ENCODE data around the gene BLTP3A. TPM values are rescaled to one million over a fixed set of nuclear protein-coding genes. Genes with fewer than 3 reads are reported as not detected.

Gene BLTP3A
- total and polyA plus RNA-seq, 2 of the 13 experiments (the other 11 are each of a cell fraction or from before 2014, with no cell fraction given), result 22.1 to 24.0 TPM

DNA sequence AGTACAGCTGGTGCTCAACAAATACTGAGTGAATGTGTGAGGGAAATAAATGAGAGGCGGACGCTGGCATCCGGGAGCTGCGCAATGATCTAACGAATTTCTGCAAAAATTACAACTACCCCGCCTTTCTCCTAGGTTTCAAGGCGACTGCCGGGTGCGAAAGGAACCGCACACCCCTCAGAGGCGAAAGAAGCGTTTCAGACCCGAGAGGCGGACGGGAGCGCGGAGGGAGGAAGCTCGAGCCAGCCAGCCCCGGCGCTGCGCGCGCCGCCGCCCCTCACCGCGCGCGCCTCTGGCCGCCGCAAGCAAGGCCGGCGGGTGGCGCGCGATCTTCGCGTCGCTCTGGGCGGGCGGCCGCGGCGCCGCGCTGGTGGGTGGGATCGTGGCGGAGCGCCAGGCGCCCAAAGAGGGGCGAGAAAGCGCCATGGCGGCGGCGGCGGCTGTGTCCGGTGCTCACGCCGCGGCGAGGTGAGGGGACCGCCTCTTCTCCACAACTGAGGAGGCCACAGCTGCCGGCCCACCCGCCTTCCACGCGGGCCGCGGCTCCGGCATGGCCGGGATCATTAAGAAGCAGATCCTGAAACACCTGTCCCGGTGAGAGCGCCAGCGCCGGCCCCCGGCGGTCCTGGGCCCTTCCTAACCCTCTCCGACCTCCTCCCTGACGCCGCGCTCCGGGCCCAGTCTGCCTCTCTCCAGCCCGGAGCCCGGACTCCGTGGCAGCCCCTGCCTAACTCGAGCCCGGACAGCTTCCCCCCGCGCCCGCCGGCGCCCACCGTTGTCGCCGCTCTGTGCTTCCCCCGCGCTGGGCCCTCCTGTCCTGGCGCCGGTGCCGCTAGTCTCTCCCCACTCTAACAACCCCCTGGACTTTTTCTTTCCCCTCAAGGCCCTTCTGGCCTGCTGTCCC, at the start of gene BLTP3A (continued):
- TF ChIP-seq, protein P1, sequence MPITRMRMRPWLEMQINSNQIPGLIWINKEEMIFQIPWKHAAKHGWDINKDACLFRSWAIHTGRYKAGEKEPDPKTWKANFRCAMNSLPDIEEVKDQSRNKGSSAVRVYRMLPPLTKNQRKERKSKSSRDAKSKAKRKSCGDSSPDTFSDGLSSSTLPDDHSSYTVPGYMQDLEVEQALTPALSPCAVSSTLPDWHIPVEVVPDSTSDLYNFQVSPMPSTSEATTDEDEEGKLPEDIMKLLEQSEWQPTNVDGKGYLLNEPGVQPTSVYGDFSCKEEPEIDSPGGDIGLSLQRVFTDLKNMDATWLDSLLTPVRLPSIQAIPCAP (CRISPR knock-in tag; IDR thresholded peaks at IDR 0.05; ENCODE audit: low read depth), result no peak
- no peak for TF ChIP-seq ZNF75D (CRISPR knock-in tag; IDR thresholded peaks at IDR 0.05; ENCODE audit: borderline replicate concordance)
- TF ChIP-seq, protein P2, sequence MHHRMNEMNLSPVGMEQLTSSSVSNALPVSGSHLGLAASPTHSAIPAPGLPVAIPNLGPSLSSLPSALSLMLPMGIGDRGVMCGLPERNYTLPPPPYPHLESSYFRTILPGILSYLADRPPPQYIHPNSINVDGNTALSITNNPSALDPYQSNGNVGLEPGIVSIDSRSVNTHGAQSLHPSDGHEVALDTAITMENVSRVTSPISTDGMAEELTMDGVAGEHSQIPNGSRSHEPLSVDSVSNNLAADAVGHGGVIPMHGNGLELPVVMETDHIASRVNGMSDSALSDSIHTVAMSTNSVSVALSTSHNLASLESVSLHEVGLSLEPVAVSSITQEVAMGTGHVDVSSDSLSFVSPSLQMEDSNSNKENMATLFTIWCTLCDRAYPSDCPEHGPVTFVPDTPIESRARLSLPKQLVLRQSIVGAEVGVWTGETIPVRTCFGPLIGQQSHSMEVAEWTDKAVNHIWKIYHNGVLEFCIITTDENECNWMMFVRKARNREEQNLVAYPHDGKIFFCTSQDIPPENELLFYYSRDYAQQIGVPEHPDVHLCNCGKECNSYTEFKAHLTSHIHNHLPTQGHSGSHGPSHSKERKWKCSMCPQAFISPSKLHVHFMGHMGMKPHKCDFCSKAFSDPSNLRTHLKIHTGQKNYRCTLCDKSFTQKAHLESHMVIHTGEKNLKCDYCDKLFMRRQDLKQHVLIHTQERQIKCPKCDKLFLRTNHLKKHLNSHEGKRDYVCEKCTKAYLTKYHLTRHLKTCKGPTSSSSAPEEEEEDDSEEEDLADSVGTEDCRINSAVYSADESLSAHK (CRISPR knock-in tag; IDR thresholded peaks at IDR 0.05; ENCODE audit: borderline replicate concordance), result no peak
- TF ChIP-seq, protein P3, sequence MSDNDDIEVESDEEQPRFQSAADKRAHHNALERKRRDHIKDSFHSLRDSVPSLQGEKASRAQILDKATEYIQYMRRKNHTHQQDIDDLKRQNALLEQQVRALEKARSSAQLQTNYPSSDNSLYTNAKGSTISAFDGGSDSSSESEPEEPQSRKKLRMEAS (IDR thresholded peaks at IDR 0.05), result peak; percentile 38; the same call in 1 of the 2 replicates
- TF ChIP-seq, protein P4, sequence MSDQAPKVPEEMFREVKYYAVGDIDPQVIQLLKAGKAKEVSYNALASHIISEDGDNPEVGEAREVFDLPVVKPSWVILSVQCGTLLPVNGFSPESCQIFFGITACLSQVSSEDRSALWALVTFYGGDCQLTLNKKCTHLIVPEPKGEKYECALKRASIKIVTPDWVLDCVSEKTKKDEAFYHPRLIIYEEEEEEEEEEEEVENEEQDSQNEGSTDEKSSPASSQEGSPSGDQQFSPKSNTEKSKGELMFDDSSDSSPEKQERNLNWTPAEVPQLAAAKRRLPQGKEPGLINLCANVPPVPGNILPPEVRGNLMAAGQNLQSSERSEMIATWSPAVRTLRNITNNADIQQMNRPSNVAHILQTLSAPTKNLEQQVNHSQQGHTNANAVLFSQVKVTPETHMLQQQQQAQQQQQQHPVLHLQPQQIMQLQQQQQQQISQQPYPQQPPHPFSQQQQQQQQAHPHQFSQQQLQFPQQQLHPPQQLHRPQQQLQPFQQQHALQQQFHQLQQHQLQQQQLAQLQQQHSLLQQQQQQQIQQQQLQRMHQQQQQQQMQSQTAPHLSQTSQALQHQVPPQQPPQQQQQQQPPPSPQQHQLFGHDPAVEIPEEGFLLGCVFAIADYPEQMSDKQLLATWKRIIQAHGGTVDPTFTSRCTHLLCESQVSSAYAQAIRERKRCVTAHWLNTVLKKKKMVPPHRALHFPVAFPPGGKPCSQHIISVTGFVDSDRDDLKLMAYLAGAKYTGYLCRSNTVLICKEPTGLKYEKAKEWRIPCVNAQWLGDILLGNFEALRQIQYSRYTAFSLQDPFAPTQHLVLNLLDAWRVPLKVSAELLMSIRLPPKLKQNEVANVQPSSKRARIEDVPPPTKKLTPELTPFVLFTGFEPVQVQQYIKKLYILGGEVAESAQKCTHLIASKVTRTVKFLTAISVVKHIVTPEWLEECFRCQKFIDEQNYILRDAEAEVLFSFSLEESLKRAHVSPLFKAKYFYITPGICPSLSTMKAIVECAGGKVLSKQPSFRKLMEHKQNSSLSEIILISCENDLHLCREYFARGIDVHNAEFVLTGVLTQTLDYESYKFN (CRISPR knock-in tag; conservative IDR thresholded peaks at IDR 0.05), result no peak
- TF ChIP-seq ZNF670 (CRISPR knock-in tag; IDR thresholded peaks at IDR 0.05; ENCODE audit: borderline replicate concordance), result peak; percentile 60; the same call in 1 of the 2 replicates
- TF ChIP-seq ZFYVE20 (CRISPR knock-in tag; IDR thresholded peaks at IDR 0.05; ENCODE audit: borderline replicate concordance, low read depth), result 0 out of 2 replicates have a peak, but pooled peaks have one; percentile 23
- peak; percentile 57; the same call in 1 of the 2 replicates for TF ChIP-seq RAD21 (CRISPR knock-in tag; IDR thresholded peaks at IDR 0.05)
- TF ChIP-seq, protein P5, sequence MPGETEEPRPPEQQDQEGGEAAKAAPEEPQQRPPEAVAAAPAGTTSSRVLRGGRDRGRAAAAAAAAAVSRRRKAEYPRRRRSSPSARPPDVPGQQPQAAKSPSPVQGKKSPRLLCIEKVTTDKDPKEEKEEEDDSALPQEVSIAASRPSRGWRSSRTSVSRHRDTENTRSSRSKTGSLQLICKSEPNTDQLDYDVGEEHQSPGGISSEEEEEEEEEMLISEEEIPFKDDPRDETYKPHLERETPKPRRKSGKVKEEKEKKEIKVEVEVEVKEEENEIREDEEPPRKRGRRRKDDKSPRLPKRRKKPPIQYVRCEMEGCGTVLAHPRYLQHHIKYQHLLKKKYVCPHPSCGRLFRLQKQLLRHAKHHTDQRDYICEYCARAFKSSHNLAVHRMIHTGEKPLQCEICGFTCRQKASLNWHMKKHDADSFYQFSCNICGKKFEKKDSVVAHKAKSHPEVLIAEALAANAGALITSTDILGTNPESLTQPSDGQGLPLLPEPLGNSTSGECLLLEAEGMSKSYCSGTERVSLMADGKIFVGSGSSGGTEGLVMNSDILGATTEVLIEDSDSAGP (CRISPR knock-in tag; IDR thresholded peaks at IDR 0.05; ENCODE audit: borderline replicate concordance), result peak; percentile 59
- TF ChIP-seq ZNF776 (CRISPR knock-in tag; IDR thresholded peaks at IDR 0.05), result peak; percentile 67; the same call in 1 of the 2 replicates
- TF ChIP-seq ZFX (CRISPR knock-in tag; IDR thresholded peaks at IDR 0.05; ENCODE audit: low read depth), result peak; percentile 82
- 0 out of 2 replicates have a peak, but pooled peaks have one; percentile 13 for TF ChIP-seq ZNF790 (CRISPR knock-in tag; IDR thresholded peaks at IDR 0.05; ENCODE audit: borderline replicate concordance)
- no peak; the same call in 1 of the 2 replicates for TF ChIP-seq NFIC (IDR thresholded peaks at IDR 0.05; ENCODE audit: low read length)
- TF ChIP-seq NR2C2 (CRISPR knock-in tag; IDR thresholded peaks at IDR 0.05; ENCODE audit: borderline replicate concordance), result 0 out of 2 replicates have a peak, but pooled peaks have one; percentile 16
- TF ChIP-seq ZNF891 (CRISPR knock-in tag; IDR thresholded peaks at IDR 0.05), result peak; percentile 48
- peak; percentile 29 for TF ChIP-seq XRCC5 (optimal IDR thresholded peaks at IDR 0.05; ENCODE audit: low read length)
- TF ChIP-seq ZNF607 (CRISPR knock-in tag; IDR thresholded peaks at IDR 0.05; ENCODE audit: borderline replicate concordance), result peak; percentile 67; the same call in 1 of the 2 replicates
- TF ChIP-seq GLI4 (CRISPR knock-in tag; IDR thresholded peaks at IDR 0.05; ENCODE audit: borderline replicate concordance), result 0 out of 2 replicates have a peak, but pooled peaks have one; percentile 26

All from HepG2 (cell line).